ENCODE data around the gene MRNIP. TPM values are rescaled to one million over a fixed set of nuclear protein-coding genes. Genes with fewer than 3 reads are reported as not detected.

MRNIP gene
- total RNA-seq, 3 donors from 2014 or later (not counting 1 experiment from before 2014, with no cell fraction given): 19.7 to 40.2 (median 25.4) TPM

DNA sequence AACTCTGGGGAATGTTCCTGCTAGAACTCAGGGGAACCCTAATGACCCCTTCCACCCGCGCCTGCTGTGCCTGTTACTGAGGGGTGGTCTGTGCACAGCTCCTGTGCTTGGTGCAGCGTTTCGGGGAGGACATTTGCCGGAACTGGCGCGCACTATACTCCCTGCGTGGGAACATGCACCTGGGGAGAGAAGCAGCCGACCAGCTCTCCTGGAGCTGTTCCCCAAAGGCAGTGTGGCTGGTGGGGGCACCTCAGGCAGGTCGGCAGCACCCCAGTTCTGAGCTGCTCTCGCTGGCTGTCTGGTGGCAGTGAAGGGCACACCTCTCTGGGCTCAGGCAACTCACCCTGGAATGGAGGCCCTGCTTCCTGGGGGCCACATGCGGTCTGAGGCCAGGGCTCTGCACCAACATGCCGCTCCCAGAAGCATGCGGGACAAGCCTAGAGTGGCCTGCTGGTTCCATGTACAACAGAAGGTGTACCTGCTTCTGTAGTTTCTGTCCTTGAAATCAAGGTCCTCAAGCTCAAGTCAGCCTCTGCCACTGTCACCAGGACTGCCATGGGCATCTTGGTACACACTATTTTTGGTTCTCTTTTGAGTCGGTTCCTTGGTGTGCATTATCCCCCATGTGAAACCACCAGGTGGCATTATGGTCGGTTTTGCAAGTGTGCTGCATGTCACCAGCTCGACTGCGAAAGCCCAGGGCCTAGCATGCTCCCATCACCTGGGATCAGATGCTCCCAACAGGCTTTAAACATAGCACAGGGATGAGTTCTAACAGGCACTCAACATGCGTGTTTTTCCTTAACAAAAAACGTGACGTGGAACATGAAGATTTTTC lies 7.8 kb upstream of the MRNIP start:
- intact Hi-C loops (cut with micrococcal nuclease): no loop called here
- no peaks in the 10 kb centered on the region for H3K4me1 ChIP-seq (ENCODE audit: control insufficient read depth, insufficient read depth, low read length)
- no peaks in the 10 kb centered on the region for H3K9me3 ChIP-seq (ENCODE audit: control insufficient read depth, insufficient read depth, low read length)
- ATAC-seq (no peak), DNase-seq (no peak)
- H3K36me3 Mint-ChIP-seq: no peaks in the 10 kb centered on the region
- H3K36me3 ChIP-seq (ENCODE audit: control insufficient read depth, insufficient read depth, low read length): peaks cover 23% of the 10 kb centered on the region
- no peaks in the 10 kb centered on the region for H3K27me3 Mint-ChIP-seq (ENCODE audit: low read depth in 2 of 2)
- H3K4me3 Mint-ChIP-seq: no peak overlapping the region
- H3K27ac ChIP-seq (ENCODE audit: low read length): no peak overlapping the region
- 91% methylated on average over 21 of the region's 21 CpGs for WGBS (ENCODE audit: insufficient coverage)
- H3K4me1 Mint-ChIP-seq: no peaks in the 10 kb centered on the region
- H3K4me3 ChIP-seq (ENCODE audit: low read length): no peak overlapping the region
- H3K27me3 ChIP-seq (ENCODE audit: control insufficient read depth, insufficient read depth, low read length): no peaks in the 10 kb centered on the region
- H3K9me3 Mint-ChIP-seq: no peaks in the 10 kb centered on the region
- TF ChIP-seq, protein P1, sequence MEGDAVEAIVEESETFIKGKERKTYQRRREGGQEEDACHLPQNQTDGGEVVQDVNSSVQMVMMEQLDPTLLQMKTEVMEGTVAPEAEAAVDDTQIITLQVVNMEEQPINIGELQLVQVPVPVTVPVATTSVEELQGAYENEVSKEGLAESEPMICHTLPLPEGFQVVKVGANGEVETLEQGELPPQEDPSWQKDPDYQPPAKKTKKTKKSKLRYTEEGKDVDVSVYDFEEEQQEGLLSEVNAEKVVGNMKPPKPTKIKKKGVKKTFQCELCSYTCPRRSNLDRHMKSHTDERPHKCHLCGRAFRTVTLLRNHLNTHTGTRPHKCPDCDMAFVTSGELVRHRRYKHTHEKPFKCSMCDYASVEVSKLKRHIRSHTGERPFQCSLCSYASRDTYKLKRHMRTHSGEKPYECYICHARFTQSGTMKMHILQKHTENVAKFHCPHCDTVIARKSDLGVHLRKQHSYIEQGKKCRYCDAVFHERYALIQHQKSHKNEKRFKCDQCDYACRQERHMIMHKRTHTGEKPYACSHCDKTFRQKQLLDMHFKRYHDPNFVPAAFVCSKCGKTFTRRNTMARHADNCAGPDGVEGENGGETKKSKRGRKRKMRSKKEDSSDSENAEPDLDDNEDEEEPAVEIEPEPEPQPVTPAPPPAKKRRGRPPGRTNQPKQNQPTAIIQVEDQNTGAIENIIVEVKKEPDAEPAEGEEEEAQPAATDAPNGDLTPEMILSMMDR (IDR thresholded peaks at IDR 0.05): no peak
- no peak overlapping the region for H3K27ac Mint-ChIP-seq

DNA sequence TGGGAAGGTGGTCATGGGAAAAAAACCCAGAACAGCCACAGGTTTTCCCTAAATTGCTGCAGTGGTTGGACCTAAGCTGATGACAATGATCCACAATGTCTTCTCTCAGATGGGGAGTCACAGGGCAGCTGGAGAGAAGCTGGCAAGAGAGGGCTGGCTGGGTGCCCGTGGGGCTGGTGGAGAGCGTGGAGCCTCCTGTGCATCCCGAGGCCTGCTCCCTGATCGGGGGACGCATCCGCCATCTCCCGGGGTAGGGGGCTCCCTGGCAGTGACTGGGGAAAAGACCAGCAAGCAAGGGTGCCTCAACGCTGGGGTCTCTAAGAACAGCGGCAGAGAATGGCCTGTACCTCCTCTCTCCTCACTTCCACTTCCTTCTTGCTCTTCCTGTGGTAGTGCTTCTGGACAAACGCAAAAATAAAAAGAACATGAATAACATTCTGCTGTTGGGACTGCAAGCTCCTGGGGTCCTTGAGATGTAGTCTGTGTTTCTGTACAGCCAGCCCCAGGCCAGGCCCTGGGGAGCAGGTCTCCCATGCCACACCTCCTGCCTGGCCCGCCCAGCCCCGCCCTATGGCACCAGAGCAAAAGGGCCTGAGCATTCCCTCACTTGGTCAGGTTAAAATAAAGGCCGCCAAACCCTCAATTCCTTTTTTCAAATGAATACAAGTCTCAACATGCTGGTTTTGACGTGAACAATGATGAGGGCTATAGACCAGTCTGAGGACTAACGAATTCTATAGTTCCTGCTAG lies 7.0 kb upstream of the MRNIP start:
- H3K36me3 Mint-ChIP-seq: no peaks in the 10 kb centered on the region
- no peak for ATAC-seq

DNA sequence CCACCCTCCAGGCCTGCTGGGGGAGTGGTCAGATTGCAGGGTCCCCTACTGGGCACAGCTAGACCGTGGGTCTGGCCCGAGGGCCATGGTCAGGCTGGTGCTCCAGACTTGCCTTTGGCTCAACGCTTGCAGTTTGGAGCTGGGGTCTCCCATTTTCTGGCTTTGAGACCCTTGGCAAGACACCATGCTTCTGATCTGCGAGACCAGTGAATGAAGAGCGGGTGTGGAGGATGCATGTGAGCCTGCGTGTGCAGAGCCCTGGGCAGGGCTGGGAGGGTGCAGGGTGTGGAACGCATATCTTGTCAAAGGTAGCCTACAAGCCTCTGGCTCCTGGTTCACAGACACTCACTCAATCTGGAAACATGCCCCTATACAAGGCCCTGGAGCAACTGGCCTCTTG lies 6.1 kb upstream of the MRNIP start:
- H3K4me1 ChIP-seq (ENCODE audit: control insufficient read depth, insufficient read depth, low read length): peaks cover under 1% of the 10 kb centered on the region
- peak overlapping the region in 1 of 2 donors; percentile 9 for H3K27ac Mint-ChIP-seq
- no peak for DNase-seq
- H3K4me3 Mint-ChIP-seq: no peak overlapping the region
- H3K9me3 ChIP-seq (ENCODE audit: control insufficient read depth, insufficient read depth, low read length): no peaks in the 10 kb centered on the region
- intact Hi-C loops (cut with micrococcal nuclease): no loop called here
- no peaks in the 10 kb centered on the region for H3K9me3 Mint-ChIP-seq
- no peaks in the 10 kb centered on the region for H3K27me3 ChIP-seq (ENCODE audit: control insufficient read depth, insufficient read depth, low read length)
- no peaks in the 10 kb centered on the region for H3K27me3 Mint-ChIP-seq (ENCODE audit: low read depth in 2 of 2)
- peaks cover 15% of the 10 kb centered on the region for H3K36me3 ChIP-seq (ENCODE audit: control insufficient read depth, insufficient read depth, low read length)
- H3K4me1 Mint-ChIP-seq: no peaks in the 10 kb centered on the region
- no peaks in the 10 kb centered on the region for H3K36me3 Mint-ChIP-seq
- H3K27ac ChIP-seq (ENCODE audit: low read length): no peak overlapping the region
- no peak for ATAC-seq
- WGBS (ENCODE audit: insufficient coverage): 99% methylated on average over 7 of the region's 7 CpGs
- TF ChIP-seq, protein P1 (IDR thresholded peaks at IDR 0.05): no peak
- H3K4me3 ChIP-seq (ENCODE audit: low read length): no peak overlapping the region

More for the DNA sequence above, 7.0 kb upstream of the MRNIP start:
- H3K4me1 ChIP-seq (ENCODE audit: control insufficient read depth, insufficient read depth, low read length): no peaks in the 10 kb centered on the region
- H3K4me3 ChIP-seq (ENCODE audit: low read length): no peak overlapping the region
- DNase-seq: no peak
- Mint-ChIP-seq H3K27me3 (ENCODE audit: low read depth in 2 of 2) (no peaks in the 10 kb centered on the region), H3K27ac (peak overlapping the region in 1 of 2 donors; percentile 9), H3K4me3 (no peak overlapping the region), H3K9me3 (no peaks in the 10 kb centered on the region), H3K4me1 (no peaks in the 10 kb centered on the region)
- TF ChIP-seq, protein P1 (IDR thresholded peaks at IDR 0.05): no peak
- no peak overlapping the region for H3K27ac ChIP-seq (ENCODE audit: low read length)
- WGBS (ENCODE audit: insufficient coverage): 95% methylated on average over 15 of the region's 15 CpGs
- peaks cover 16% of the 10 kb centered on the region for H3K36me3 ChIP-seq (ENCODE audit: control insufficient read depth, insufficient read depth, low read length)
- intact Hi-C loops (cut with micrococcal nuclease): no loop called here
- no peaks in the 10 kb centered on the region for H3K27me3 ChIP-seq (ENCODE audit: control insufficient read depth, insufficient read depth, low read length)
- H3K9me3 ChIP-seq (ENCODE audit: control insufficient read depth, insufficient read depth, low read length): no peaks in the 10 kb centered on the region
